Aorta (tissue), 5 donors: ENCODE results near the gene FOXK1. TPM values are rescaled to one million over a fixed set of nuclear protein-coding genes. Genes with fewer than 3 reads are reported as not detected.

Source experiments
- ATAC-seq: fragments of 200-7000 bp; cut with Tn5 transposase; one replicate; pipeline ENCODE4 v1.9.1; 2022; ENCODE audit warnings: moderate library complexity; ENCODE audit not compliant: low FRiP score
- DNase-seq, 2 donors: peaks; one replicate each; pipeline ENCODE4 v3.0.0-alpha.2; 2020
- H3K27ac ChIP-seq, 2 donors: one replicate each; pipeline ENCODE4 v1.5.1; 2013; ENCODE audit warnings: low read length in 2 of 2, mild to moderate bottlenecking in 2 of 2, moderate library complexity in 2 of 2, control low read depth in 1 of 2, inconsistent platforms in 1 of 2, low read depth in 1 of 2
- H3K27me3 ChIP-seq, 2 donors: one replicate each; pipeline ENCODE4 v1.6.1; 2013; ENCODE audit warnings: control low read depth in 1 of 2, low read length in 1 of 2, mild to moderate bottlenecking in 1 of 2, moderate library complexity in 1 of 2; ENCODE audit not compliant: insufficient read depth in 2 of 2, control insufficient read depth in 1 of 2
- H3K36me3 ChIP-seq, 2 donors: one replicate each; pipeline ENCODE4 v1.6.1; 2013; ENCODE audit warnings: control low read depth in 1 of 2, low read length in 1 of 2, mild to moderate bottlenecking in 1 of 2; ENCODE audit not compliant: insufficient read depth in 2 of 2, control insufficient read depth in 1 of 2
- H3K4me1 ChIP-seq, 2 donors: one replicate each; pipeline ENCODE4 v1.6.1; 2013; ENCODE audit warnings: low read length in 2 of 2, control low read depth in 1 of 2, mild to moderate bottlenecking in 1 of 2, moderate library complexity in 1 of 2; ENCODE audit not compliant: insufficient read depth in 2 of 2, control insufficient read depth in 1 of 2
- H3K4me3 ChIP-seq, 2 donors: one replicate each; pipeline ENCODE4 v1.5.1; 2013; ENCODE audit warnings: low read length in 2 of 2, control low read depth in 1 of 2, mild to moderate bottlenecking in 1 of 2
- H3K9me3 ChIP-seq: one replicate; pipeline ENCODE4 v1.6.1; 2013; ENCODE audit warnings: mild to moderate bottlenecking, low read length; ENCODE audit not compliant: control insufficient read depth
- WGBS, 2 donors: extraction: QIAGEN DNeasy Blood & Tissue Kit; methylation state at CpG; one replicate each; pipeline ENCODE4 v1.1.7; 2013; 5-methylcytosine and 5-hydroxymethylcytosine counted together
- intact Hi-C, 2 donors: fragments of 100-400 bp; cut with DNase I; formaldehyde crosslinking; loops; one replicate each; pipeline versions ENCODE4 v1.14.2 to v1.15.0; 2022
- polyA plus RNA-seq, 2 donors: library from polyadenylated mRNA; stranded (reverse); fragments of 200-250 nt; gene quantifications; one replicate each; pipeline ENCODE4 v1.2.3, GENCODE V29; 2013
- total RNA-seq, 2 donors: library from RNA; stranded (reverse); fragmentation: NEBNext Ultra II Directional; extraction: Animal tissue kit (Norgen Biotek cat#: 25700); gene quantifications; one replicate each; pipeline ENCODE4 v1.2.1, GENCODE V29; 2021
- donor health status: healthy with polysubstance abuse.
- donor health status: Bipolar disorder and iron deficiency.
- donor health status: DM: no; HTN: no; CAD: no.
- donor health status: DM: no; HTN: no; CAD: no.
- donor health status: DM: yes; HTN: yes; CAD: no.

The FOXK1 gene
- total and polyA plus RNA-seq, 4 donors, result 5.1 to 47.5 (median 25.1) TPM

GRCh38 chr7:4698707-4699275 lies 16.7 kb downstream of the FOXK1 start:
- no peaks in the 10 kb centered on the region for H3K36me3 ChIP-seq
- H3K4me1 ChIP-seq, result peaks cover 0 to 3% of the 10 kb centered on the region in 2 donors
- no peak for ATAC-seq
- DNase-seq, result no peak
- H3K4me3 ChIP-seq, result no peak overlapping the region
- H3K9me3 ChIP-seq, result no peaks in the 10 kb centered on the region
- H3K27ac ChIP-seq, result no peak overlapping the region
- 91 to 93% methylated on average over 10 of the region's 10 CpGs for WGBS, 2 donors
- no peaks in the 10 kb centered on the region for H3K27me3 ChIP-seq
- intact Hi-C loops, result no loop called here

- peak overlapping the region in 1 of 2 donors; percentile 37 for H3K27ac ChIP-seq
- WGBS, 2 donors, result 21 to 28% methylated on average over 10 of the region's 10 CpGs
- no peak overlapping the region for H3K4me3 ChIP-seq
- H3K4me1 ChIP-seq, result peaks cover 0 to 3% of the 10 kb centered on the region in 2 donors
- no peak for DNase-seq
- H3K36me3 ChIP-seq, result no peaks in the 10 kb centered on the region
- no peak for ATAC-seq
- no peaks in the 10 kb centered on the region for H3K9me3 ChIP-seq
- intact Hi-C loops, result no loop called here
- H3K27me3 ChIP-seq, result no peaks in the 10 kb centered on the region
Observed at GRCh38 chr7:4699841-4700240, 17.7 kb downstream of the FOXK1 start.

- Histone ChIP-seq H3K4me3 (no peak overlapping the region), H3K9me3 (no peaks in the 10 kb centered on the region), H3K27me3 (no peaks in the 10 kb centered on the region), H3K4me1 (no peaks in the 10 kb centered on the region), H3K27ac (no peak overlapping the region), H3K36me3 (no peaks in the 10 kb centered on the region)
- 60 to 64% methylated on average over 14 of the region's 14 CpGs for WGBS, 2 donors
- ATAC-seq, result peak; percentile 71
- intact Hi-C loops, result no loop called here
- DNase-seq, result no peak
Observed at GRCh38 chr7:4700577-4701235, 18.6 kb downstream of the FOXK1 start.

GRCh38 chr7:4702961-4703512 lies 20.9 kb downstream of the FOXK1 start:
- H3K27me3 ChIP-seq, result no peaks in the 10 kb centered on the region
- no peaks in the 10 kb centered on the region for H3K4me1 ChIP-seq
- H3K27ac ChIP-seq, result no peak overlapping the region
- no peak for DNase-seq
- H3K9me3 ChIP-seq, result no peaks in the 10 kb centered on the region
- intact Hi-C loops, result no loop called here
- no peak overlapping the region for H3K4me3 ChIP-seq
- 46 to 51% methylated on average over 20 of the region's 20 CpGs for WGBS, 2 donors
- ATAC-seq, result no peak
- H3K36me3 ChIP-seq, result no peaks in the 10 kb centered on the region

- H3K27me3 ChIP-seq, result no peaks in the 10 kb centered on the region
- WGBS, 2 donors, result 91 to 94% methylated on average over 9 of the region's 9 CpGs
- intact Hi-C loops, result no loop called here
- H3K36me3 ChIP-seq, result no peaks in the 10 kb centered on the region
- H3K27ac ChIP-seq, result no peak overlapping the region
- no peaks in the 10 kb centered on the region for H3K4me1 ChIP-seq
- DNase-seq (no peak), ATAC-seq (no peak)
- H3K9me3 ChIP-seq, result no peaks in the 10 kb centered on the region
- H3K4me3 ChIP-seq, result no peak overlapping the region
Observed at GRCh38 chr7:4703532-4703931, 21.4 kb downstream of the FOXK1 start.

GRCh38 chr7:4706384-4707216 lies 24.5 kb downstream of the FOXK1 start:
- ATAC-seq, result no peak
- intact Hi-C loops, result no loop called here
- no peak for DNase-seq
- Histone ChIP-seq H3K4me3 (no peak overlapping the region), H3K9me3 (no peaks in the 10 kb centered on the region), H3K27ac (no peak overlapping the region), H3K36me3 (no peaks in the 10 kb centered on the region), H3K27me3 (no peaks in the 10 kb centered on the region), H3K4me1 (no peaks in the 10 kb centered on the region)
- WGBS, 2 donors, result 67 to 71% methylated on average over 21 of the region's 21 CpGs

- H3K4me1 ChIP-seq, result no peaks in the 10 kb centered on the region
- no peak overlapping the region for H3K4me3 ChIP-seq
- 88 to 92% methylated on average over 22 of the region's 22 CpGs for WGBS, 2 donors
- ATAC-seq (no peak), DNase-seq (no peak)
- H3K36me3 ChIP-seq, result no peaks in the 10 kb centered on the region
- H3K27ac ChIP-seq, result no peak overlapping the region
- H3K27me3 ChIP-seq, result no peaks in the 10 kb centered on the region
- intact Hi-C loops, result no loop called here
- no peaks in the 10 kb centered on the region for H3K9me3 ChIP-seq
Observed at GRCh38 chr7:4707217-4707741, 25.2 kb downstream of the FOXK1 start.

GRCh38 chr7:4707980-4708411 lies 25.9 kb downstream of the FOXK1 start:
- DNase-seq (no peak), ATAC-seq (no peak)
- Histone ChIP-seq H3K36me3 (no peaks in the 10 kb centered on the region), H3K4me1 (no peaks in the 10 kb centered on the region), H3K27me3 (no peaks in the 10 kb centered on the region), H3K4me3 (no peak overlapping the region), H3K9me3 (no peaks in the 10 kb centered on the region), H3K27ac (no peak overlapping the region)
- intact Hi-C loops, result no loop called here
- 68 to 73% methylated on average over 12 of the region's 12 CpGs for WGBS, 2 donors
